Calu3 (cell line): ENCODE measurements around the gene PCLAF. TPM values are rescaled to one million over a fixed set of nuclear protein-coding genes. Genes with fewer than 3 reads are reported as not detected.

ENCODE experiments used
- BruUV-seq: library from RNA; stranded (reverse); fragments of 400-500 nt; replicated peaks from 2 replicates; lab custom pipeline; 2021; lab: Mats Ljungman, UMichigan
- CTCF ChIA-PET: fragments of 300-600 bp; sonication (Branson Sonifier 250); formaldehyde crosslinking; loops from one replicate; lab custom pipeline; 2022; ENCODE audit warnings: antibody characterized with exemption; lab: Charles Lee
- DNase-seq: peaks from one replicate; pipeline ENCODE4 v3.0.0; 2022
- H3K27ac Mint-ChIP-seq: one replicate; pipeline ENCODE4 v1.8.0; 2022; ENCODE audit warnings: mixed read lengths; ENCODE audit not compliant: unreplicated experiment
- H3K27me3 Mint-ChIP-seq: one replicate; pipeline ENCODE4 v1.8.0; 2022; ENCODE audit warnings: mixed read lengths; ENCODE audit not compliant: unreplicated experiment
- H3K36me3 Mint-ChIP-seq: one replicate; pipeline ENCODE4 v1.8.0; 2022; ENCODE audit warnings: mild to moderate bottlenecking, moderate library complexity, mixed read lengths; ENCODE audit not compliant: insufficient read depth, unreplicated experiment
- H3K4me1 Mint-ChIP-seq: one replicate; pipeline ENCODE4 v1.8.0; 2022; ENCODE audit warnings: mild to moderate bottlenecking, low read depth, mixed read lengths; ENCODE audit not compliant: unreplicated experiment
- H3K4me3 Mint-ChIP-seq: one replicate; pipeline ENCODE4 v1.8.0; 2022; ENCODE audit warnings: mild to moderate bottlenecking, low read depth, moderate library complexity, mixed read lengths; ENCODE audit not compliant: unreplicated experiment
- H3K9me3 Mint-ChIP-seq: one replicate; pipeline ENCODE4 v1.8.0; 2022; ENCODE audit warnings: low read depth, mixed read lengths; ENCODE audit not compliant: unreplicated experiment
- CTCF ChIP-seq: fragments of 200-600 bp; IDR thresholded peaks from one replicate; pipeline ENCODE4 v1.8.0; 2022; ENCODE audit warnings: antibody characterized with exemption; ENCODE audit not compliant: unreplicated experiment
- intact Hi-C: fragments of 100-400 bp; cut with micrococcal nuclease; formaldehyde crosslinking; loops from one replicate; pipeline ENCODE4 v1.10.0; 2022; ENCODE audit not compliant: unreplicated experiment
- total RNA-seq: library from RNA; stranded (reverse); gene quantifications from 2 replicates; pipeline ENCODE4 v1.2.3, GENCODE V29; 2022

PCLAF gene
- total RNA-seq, 1 experiment from 2014 or later, result 53.0 TPM

- no peaks in the 10 kb centered on the region for H3K27me3 Mint-ChIP-seq
- H3K36me3 Mint-ChIP-seq, result peaks cover 22% of the 10 kb centered on the region
- CTCF ChIA-PET, result interaction anchor here (0.7 to 2.0 kb wide), 4 partner anchors 11 to 255 kb away, joined by 3 to 8 read pairs (median 4); no protein-coding TSS in a partner anchor
- no TSS peak for BruUV-seq
- no peak overlapping the region for H3K4me3 Mint-ChIP-seq
- no peaks in the 10 kb centered on the region for H3K9me3 Mint-ChIP-seq
- TF ChIP-seq CTCF, result no peak
- intact Hi-C loops, result loop anchor here (2.0 to 5.0 kb wide), 3 partner anchors 225 to 300 kb away; no protein-coding TSS in a partner anchor
- peaks cover 6% of the 10 kb centered on the region for H3K4me1 Mint-ChIP-seq
- DNase-seq, result peak; percentile 6
- no peak overlapping the region for H3K27ac Mint-ChIP-seq
These were observed 45.7 kb upstream of the PCLAF start for GRCh38 chr15:64426845-64427465.

GRCh38 chr15:64425221-64425620, 44.0 kb upstream of the PCLAF start:
- H3K4me3 Mint-ChIP-seq, result no peak overlapping the region
- H3K4me1 Mint-ChIP-seq, result peaks cover 6% of the 10 kb centered on the region
- H3K9me3 Mint-ChIP-seq, result no peaks in the 10 kb centered on the region
- BruUV-seq, result no TSS peak
- peaks cover 25% of the 10 kb centered on the region for H3K36me3 Mint-ChIP-seq
- intact Hi-C loops, result loop anchor here (5.0 kb wide), 2 partner anchors 227 to 302 kb away; no protein-coding TSS in a partner anchor
- no peak overlapping the region for H3K27ac Mint-ChIP-seq
- no peak for TF ChIP-seq CTCF
- no peaks in the 10 kb centered on the region for H3K27me3 Mint-ChIP-seq
- DNase-seq, result no peak
- CTCF ChIA-PET, result interaction anchor here (0.7 kb wide), 1 partner anchor 231 kb away, joined by 4 read pairs; no protein-coding TSS in a partner anchor

GRCh38 chr15:64423970-64424369, 42.7 kb upstream of the PCLAF start:
- H3K36me3 Mint-ChIP-seq, result peaks cover 30% of the 10 kb centered on the region
- H3K4me3 Mint-ChIP-seq, result no peak overlapping the region
- BruUV-seq, result no TSS peak
- no peak overlapping the region for H3K27ac Mint-ChIP-seq
- H3K27me3 Mint-ChIP-seq, result no peaks in the 10 kb centered on the region
- intact Hi-C loops, result no loop called here
- CTCF ChIA-PET, result no interaction called here
- TF ChIP-seq CTCF, result no peak
- no peak for DNase-seq
- no peaks in the 10 kb centered on the region for H3K9me3 Mint-ChIP-seq
- H3K4me1 Mint-ChIP-seq, result peaks cover 6% of the 10 kb centered on the region

GRCh38 chr15:64422697-64423096, 41.5 kb upstream of the PCLAF start:
- peaks cover 6% of the 10 kb centered on the region for H3K4me1 Mint-ChIP-seq
- intact Hi-C loops, result no loop called here
- no peak for DNase-seq
- CTCF ChIA-PET, result no interaction called here
- no peak overlapping the region for H3K27ac Mint-ChIP-seq
- no peak for TF ChIP-seq CTCF
- no peaks in the 10 kb centered on the region for H3K27me3 Mint-ChIP-seq
- H3K36me3 Mint-ChIP-seq, result peaks cover 28% of the 10 kb centered on the region
- H3K4me3 Mint-ChIP-seq, result no peak overlapping the region
- BruUV-seq, result no TSS peak
- no peaks in the 10 kb centered on the region for H3K9me3 Mint-ChIP-seq
